HG03469 (cell line): Measurements from ENCODE around the gene PPOX.

Source experiments
- ATAC-seq: cut with Tn5 transposase; IDR thresholded peaks from one replicate; pipeline ENCODE4 v1.9.1; 2021; ENCODE audit warnings: mild to moderate bottlenecking, moderate library complexity, moderate number of reproducible peaks; ENCODE audit not compliant: unreplicated experiment

Gene PPOX

DNA sequence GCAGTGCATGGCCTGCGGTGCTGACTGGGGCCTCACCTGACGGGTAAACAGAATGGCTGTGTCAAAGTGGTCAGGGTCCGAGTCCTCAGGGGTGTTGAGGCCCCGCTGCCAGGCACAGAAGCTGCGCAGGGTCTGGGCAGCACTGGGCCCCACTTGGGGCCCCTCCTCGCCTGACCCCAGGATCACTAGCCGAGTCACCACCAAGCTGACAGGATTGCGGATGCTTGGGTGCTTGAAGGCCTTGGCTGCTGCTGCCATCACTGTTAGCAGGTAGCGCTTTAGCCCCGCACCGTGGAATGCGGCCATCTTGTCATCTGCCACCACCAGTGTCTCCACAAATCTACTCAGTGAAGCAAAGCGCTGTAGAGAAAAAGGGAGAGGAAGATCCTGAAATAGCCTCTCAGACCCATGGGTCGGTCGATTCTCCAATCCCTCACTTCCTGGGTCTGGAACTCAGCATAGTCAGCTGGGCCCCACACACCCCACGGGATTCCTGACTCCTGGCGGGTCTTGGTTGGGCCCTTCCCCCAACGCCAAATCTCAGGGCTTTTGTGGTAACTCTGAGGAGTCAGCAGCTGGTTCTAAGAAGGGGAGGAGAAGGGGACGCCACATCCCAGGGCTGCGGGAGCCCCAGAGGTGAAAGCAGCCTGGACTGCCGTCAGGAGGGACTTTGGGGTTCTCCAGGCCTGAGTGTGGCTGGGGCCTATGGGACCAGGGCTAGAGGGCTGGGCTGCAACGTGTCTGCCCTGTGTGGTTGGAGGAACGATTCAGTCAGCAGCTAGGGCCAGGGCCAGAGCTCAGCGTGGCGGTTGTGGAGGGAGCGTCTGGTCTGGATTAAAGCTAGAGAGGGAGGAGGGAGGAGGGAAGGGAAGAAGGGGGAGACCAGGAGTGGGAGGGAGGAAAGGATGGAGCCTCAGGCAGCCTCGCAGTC lies 30.6 kb downstream of the PPOX start:
- no peak for ATAC-seq

DNA sequence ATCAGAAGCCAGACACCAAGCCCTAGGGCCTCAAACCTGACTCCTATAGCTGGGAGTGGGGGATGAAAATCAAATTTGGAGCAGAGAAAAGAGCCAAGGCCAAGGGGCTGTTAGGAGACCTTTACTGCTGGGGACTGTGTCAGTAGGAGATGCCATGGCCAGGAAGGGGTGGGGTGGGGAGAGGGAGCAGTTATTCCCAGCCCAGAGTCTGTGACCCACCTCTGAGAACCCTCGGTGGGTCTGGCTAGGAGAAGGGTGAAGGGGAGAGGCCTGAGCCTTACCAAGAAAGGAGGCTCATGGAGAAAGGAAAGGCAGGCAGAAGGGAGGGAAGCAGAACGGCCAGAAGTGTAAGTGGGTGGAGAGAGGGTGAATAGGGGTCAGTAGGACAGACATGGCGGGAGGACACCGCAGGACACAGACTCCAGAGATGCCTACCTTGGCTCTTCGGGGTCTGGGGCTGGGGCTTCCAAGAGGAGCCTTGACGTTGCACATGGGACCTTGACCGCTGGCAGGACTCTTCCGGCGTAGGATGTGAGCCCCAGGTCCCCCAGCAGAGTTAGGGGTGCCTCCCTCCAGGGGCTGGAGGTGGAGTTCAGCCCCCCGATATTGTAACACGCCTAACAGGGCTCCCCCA lies 31.5 kb downstream of the PPOX start:
- no peak for ATAC-seq

DNA sequence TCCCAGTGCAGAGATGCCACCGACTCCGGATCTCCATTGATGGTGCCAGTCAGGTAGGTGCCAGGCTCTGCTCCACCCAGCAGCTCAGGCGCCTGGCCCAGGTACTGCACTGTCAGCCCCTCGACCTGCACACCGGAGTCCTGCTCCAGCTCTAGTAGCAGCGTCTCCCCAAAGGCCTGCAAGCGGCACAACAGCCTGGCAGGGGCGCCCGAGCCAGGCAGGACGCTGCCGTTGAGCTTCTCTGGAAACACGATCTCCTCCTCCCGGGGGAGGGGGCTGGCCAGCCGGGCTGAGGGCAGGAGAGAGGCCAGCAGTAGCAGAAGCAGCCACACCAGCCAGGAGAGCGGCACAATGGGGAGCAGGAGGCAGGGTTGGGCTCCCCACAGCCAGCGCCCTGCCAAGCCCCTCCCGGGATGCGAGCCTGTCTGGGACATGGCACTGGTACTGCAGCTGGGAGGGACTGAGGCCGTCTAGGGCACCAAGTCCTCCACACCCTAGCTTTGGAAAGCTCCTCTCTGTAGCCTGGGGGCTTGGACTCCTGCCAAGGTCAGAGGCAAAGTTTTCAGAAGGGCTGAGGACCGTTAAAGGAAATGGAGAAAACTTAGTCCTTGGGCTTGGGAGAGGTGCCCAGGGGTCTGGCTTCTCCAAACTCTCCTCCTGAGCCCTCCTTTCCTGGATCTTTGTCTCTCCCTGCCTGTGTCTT lies 32.1 kb downstream of the PPOX start:
- no peak for ATAC-seq

DNA sequence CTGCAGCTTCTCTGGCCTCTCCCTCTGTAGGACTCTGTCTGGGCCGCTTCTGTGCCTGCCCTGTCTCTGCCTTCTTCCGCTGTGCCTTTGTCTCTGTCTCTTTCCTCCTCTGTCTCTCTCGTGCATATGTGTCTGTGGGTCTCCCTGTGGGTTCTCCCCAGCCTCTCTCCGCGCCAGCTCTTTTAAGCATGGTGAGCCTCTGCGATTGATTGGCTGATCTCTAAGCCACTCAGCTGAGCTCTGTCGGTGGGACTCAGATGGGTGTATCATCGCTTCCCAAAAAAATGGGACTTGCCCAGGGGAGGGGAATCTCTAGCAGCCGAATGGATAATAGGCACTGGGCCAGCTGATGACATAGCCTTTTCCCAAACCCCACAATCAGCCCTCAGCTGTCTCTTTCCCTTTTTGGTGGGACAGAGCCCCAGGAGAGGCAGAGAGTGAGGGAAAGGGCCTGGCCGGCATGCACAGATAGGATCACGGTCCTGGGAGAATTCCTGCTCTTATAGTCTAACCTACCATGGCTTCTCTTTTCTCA lies 32.7 kb downstream of the PPOX start, which contains the start of gene ADAMTS4:
ADAMTS4 (minus strand) TSS at position 158 of the 535 bp plus-strand sequence. CDS start 427 bp downstream, outside the sequence.
- no peak for ATAC-seq

DNA sequence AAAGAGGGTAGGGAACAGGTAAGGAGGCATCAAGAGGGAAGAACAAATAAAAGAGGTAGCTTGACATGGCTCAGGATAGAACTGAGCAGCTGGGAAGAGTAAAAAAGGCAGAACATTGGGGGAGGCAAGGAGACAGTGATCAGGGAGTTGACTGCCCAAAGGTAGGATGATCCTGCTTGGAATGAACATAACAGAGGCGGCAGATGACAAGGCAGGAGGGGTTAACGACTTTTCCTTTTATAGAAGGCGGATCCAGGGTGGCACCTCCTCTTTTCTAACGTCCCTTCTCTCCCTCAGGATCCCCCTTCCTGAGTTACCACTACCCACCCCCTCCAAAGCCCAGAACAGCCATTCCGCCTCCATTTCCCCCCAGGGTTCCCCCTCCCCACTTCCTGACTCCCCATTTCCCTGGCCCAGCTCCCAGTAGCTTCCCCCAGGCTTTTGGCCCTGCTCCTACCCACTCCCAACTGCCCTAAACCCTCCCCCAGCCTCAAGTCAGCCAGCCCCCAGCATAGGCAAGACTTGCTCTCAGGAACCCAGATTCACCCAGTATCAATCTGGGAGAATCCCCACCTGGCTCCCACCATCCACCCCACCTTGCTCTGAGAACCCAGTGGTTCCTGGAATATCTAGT lies 33.4 kb downstream of the PPOX start:
- ATAC-seq, result no peak

DNA sequence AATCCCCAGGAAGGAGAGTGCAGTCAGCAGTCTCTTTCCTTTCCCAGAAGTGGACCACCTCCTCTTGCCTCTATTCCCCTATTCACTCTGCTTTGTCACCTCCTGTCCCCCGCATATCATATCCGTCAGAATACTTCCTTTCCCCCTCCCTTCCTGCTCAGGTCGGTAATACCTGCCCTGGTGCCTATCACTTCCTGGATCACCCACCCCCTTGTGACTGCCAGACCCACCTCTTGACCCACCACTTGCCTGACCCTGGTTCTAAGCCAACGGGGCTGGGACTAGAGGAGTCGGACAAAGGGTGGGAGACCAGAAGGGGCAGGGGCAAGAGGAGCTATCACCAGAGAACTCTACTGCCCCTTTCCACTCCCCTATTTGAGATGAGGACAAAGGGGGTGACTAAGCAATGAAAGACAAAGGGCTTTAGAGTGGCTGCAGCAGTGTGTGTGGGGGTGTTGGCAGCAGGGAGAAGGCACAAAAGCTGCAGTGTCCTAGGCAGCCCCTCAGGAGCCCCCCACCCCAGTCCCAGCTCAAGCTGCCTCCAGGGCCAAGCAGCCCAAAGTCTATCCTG lies 34.3 kb downstream of the PPOX start:
- ATAC-seq, result no peak

DNA sequence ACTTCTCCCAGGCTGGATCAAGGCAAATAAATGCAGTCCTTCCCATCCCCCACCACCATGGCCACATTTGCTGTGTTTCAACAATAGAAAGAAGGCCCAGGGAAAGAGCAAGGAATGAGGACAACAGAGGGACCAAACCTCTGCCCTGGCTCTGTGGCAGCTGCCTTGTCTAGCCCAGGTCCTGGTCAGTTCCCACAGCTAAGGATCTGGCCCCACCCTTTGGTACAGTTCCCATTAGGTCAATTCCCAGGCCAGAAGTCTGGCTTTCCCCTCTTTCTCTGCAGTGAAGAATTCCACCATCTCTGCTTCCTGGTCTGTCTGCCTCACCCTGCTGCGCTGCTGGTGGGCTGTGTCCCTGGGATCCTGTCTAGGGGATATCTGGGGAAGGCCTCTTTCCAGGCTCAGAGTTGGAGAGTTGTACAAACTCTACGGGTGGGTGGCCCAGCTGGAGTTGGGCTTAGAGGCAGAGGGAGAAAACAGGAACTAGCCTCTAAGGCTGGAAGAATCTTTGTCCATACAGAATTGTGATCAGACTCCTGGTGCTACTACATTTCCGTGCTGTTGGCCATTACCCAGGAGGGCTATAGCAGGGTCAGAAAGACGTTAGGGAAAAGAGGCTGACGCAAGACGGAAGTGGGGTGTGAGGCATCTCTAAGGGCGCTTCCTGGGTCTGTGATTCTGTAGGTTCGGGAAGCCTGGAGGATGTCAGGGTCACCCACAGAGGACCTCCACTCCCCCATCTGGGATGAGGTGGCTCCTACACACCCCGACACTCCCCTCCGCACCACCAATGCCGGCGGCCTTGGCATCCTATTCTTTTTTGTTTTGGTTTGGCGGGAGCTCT lies 35.0 kb downstream of the PPOX start:
- ATAC-seq, result no peak

DNA sequence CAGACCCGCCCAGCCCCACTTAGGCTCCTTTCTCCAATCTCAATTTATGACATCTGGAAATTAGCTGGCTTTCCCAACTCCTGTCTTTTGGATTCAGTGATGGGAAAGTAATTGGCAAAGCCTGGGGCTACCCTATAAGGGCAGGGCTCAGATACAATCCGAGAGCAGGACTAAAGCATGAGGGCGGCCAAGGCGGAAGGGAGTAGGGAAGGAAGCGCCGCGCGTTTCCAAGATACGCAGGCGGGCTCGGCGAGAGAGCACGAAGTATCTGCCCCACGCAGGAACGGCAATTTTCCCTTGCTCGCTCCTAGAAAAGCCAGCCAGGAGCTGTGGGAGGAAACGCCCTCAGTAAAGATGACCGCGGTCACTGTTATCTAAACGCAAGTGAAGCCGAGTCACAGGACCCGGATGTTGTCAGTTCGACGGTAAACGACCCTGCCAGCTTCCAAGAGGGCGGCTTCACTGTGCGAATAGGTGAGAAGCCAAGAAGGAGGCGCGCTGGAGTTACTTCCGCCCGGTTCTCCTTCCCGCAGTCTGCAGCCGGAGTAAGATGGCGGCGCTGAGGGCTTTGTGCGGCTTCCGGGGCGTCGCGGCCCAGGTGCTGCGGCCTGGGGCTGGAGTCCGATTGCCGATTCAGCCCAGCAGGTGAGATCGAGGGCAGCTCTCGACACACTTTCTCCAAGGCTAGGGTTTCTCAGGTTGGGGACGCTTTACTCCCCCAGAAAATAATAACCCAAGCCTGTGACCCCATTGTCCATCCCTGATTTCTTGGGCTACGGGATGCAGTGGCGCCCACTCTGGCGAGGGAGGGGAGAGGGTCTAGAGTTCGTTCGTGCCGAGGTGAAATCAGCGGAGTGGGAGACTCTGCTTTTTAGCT lies 35.8 kb downstream of the PPOX start, which contains the start of gene NDUFS2:
NDUFS2 (plus strand) TSS at position 532 of the 877 bp plus-strand sequence; CDS start at position 551, 19 bp downstream.
- ATAC-seq, result peak; percentile 79

DNA sequence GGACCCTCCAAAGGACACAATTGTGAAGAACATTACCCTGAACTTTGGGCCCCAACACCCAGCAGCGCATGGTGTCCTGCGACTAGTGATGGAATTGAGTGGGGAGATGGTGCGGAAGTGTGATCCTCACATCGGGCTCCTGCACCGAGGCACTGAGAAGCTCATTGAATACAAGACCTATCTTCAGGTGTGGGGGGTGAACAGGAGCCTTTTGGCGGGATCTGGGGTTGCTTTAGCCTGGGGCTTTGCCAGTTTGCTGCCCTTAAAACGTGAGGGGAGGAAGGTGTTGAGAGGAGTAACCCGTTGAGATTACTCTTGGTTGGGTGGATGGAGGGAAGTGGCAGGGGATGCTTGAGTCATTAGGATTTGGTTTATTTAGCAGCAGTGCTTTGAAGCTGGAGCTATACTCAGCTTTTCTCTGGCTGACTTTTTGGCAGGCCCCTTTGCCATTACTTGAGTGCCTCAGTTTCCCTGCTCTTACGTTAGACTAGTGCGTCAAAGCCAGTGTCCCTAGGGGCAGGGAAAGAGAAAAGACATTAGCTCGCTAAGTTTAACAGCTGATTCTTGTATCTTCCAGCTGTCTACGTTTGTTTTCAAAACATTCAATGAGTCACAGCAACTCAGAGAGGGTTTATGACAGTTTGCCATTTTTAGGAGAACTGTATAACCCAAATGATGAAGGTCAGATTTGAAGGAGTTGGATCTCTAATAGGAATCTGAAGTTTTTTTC lies 40.4 kb downstream of the PPOX start:
- no peak for ATAC-seq

DNA sequence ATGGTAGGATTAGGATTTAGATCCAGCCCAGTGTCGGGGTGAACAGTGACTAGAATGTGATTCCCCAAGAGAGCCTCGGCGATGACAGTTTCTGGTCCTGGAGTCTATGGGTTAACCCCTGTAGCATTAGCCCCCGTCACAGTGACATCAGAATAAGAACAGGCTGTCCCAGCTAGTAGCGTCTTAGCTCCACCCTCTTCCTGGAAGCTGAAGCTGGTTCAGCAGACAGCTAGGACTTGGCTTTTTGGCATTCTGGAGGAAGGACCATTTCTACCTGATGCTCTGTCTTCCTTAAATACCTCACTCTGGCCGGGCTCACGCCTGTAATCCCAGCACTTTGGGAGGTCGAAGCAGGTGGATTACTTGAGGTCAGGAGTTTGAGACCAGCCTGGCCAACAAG lies 40.9 kb downstream of the PPOX start:
- no peak for ATAC-seq

DNA sequence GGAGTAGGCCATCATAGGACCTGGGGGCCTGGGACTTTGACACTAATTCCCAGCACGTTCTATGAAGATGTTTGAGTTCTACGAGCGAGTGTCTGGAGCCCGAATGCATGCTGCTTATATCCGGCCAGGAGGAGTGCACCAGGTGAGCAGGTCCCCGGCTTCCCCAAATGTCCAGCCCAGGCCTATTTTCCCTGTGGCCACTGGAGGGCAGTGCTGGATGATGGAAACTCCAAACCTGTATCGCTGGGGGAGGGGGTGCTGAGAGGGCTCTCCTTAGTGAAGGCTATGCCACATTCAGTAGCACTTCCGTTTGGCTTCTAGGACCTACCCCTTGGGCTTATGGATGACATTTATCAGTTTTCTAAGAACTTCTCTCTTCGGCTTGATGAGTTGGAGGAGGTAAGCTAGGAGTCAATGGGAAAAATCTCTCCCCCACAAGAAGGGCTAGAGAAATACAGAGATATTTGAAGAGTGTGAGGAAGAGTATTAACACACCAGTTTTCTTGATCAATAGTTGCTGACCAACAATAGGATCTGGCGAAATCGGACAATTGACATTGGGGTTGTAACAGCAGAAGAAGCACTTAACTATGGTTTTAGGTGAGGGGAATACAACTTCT lies 43.7 kb downstream of the PPOX start:
- no peak for ATAC-seq

DNA sequence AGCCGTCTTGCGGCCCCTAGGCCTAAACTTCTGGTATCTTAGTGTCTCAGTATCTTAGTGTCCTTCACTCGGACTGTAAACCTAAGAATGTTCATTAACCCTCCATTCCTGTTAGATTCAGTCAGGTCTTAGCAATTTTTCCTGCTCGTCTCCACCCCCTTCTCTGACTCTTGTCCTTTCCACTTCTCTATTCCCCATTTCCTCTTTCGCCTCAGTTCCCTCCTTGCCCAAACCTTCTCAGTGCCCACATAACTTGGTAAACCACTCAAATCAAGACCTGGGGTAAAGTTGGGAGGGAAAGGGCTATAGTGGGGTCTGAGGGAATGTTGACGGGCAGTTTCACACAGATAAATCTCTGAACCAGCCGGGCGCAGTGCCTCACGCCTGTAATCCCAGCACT lies 48.1 kb downstream of the PPOX start:
- no peak for ATAC-seq

DNA sequence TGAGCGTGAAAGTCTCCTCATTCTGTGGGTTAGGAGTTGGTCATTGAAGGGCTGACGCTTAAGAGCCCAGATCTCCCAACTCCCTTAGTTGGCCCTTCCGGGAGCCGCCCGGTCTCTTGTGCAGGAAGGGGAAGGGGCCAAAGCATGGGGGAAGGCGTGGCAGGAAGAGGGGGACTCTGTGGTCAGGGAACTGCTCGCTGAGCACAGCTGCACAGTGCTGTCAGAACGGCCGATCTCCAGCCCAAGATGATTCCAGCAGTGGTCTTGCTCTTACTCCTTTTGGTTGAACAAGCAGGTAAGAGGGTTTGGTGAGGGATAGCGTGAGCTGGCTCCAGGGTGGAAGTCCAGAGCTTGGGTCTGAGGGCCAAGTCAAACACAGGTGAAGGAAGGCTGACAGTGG lies 48.9 kb downstream of the PPOX start, which contains the start of gene FCER1G:
FCER1G (plus strand) TSS at position 220 of the 400 bp plus-strand sequence; CDS start at position 247, 27 bp downstream.
- ATAC-seq, result no peak

DNA sequence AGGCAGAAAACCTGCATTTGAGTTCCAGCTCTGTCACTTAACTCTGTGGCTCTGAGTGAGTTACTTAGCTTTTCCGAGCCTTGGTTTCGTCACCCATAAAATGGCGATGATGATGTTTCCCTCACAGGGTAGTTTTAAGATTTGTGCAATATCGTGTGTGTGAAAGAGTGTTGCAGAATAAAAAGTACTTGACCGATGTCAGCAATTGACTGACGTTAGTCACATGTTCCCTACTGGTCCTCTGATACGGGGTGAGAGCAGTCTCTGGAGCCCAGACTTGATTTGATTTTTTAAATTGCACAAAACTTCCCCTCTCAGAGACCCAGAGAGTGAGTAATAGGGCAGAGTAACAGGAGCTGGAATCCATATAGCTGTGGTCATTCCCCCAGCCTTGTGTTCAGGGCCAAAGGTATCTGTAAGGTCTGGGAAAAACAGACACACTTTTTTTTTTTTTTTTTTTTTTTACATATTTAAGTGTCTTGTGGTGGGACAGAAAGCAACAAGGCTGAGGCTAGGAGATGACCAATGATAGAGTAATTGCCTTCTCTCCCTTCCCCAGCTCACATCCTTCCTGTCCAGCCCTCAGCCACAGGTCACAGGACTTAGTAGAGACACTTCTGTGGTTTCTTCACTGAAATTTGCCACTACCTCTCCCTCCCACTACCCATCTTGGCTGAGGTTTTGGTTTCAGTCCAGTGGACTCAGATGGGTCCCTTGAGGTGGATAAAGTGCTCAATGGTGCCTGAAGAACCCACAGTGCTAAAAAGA lies 50.9 kb downstream of the PPOX start:
- ATAC-seq, result peak; percentile 75

DNA sequence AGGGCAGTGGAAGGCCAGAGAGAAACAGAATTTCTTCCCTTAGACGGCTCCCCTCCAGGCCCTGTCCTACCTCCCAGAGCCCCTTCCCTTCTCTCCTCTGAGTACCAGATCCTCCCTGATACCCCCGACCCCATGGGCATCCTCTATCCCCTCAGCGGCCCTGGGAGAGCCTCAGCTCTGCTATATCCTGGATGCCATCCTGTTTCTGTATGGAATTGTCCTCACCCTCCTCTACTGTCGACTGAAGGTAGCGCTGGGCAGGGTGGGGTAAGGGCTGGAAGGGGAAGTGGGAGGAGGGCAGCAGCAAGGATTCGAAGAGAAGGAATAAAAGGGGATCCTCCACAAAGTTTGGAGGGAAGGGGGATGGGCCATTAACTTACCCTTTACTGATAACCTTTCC lies 51.6 kb downstream of the PPOX start:
- ATAC-seq, result no peak

DNA sequence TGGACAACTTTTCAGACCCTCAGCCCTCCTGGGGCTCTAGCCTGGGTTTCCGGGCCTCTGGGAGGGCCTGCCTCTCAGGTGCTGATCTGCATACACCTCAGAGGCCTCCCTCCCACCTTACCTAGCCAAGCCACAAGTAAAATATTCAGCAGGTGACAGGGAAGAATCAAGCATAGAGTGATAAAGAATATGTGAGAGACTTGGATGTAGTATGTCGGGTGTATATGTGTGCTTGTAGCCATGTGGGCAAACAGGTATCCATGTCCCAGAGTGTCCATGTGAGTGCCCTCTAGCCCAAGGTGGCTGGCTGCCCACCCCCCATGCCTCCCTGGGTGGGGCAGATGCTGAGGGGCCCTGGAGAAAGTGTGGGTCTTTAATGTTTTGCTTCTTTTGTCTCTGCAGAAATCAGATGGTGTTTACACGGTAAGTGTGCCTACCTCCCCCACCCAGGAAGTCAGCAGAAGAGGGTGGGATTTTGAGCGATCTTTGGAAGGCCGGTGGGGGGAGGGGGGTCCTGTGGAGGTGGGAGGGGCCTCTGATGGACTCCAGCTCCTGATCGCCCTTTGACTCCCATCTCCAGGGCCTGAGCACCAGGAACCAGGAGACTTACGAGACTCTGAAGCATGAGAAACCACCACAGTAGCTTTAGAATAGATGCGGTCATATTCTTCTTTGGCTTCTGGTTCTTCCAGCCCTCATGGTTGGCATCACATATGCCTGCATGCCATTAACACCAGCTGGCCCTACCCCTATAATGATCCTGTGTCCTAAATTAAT lies 52.3 kb downstream of the PPOX start:
- no peak for ATAC-seq
